Mucosa of rectum (tissue), 2 donors: Measurements from ENCODE around the gene GGCX.
"Not testable (repeated sequence)": the region's sequence is repeated elsewhere in the genome, so short reads cannot be mapped to it uniquely, and the experiment has no call there.

Experiments
- H3K27ac ChIP-seq, 2 donors: one replicate each; pipeline ENCODE4 v1.7.0; 2013; ENCODE audit warnings: inconsistent platforms in 2 of 2, low read depth in 2 of 2, low read length in 2 of 2
- H3K27me3 ChIP-seq, 2 donors: one replicate each; pipeline ENCODE4 v1.7.0; 2013; ENCODE audit warnings: low read length in 2 of 2; ENCODE audit not compliant: control insufficient read depth in 2 of 2, insufficient read depth in 2 of 2
- H3K36me3 ChIP-seq, 2 donors: one replicate each; pipeline ENCODE4 v1.7.0; 2013; ENCODE audit warnings: low read length in 2 of 2; ENCODE audit not compliant: control insufficient read depth in 2 of 2, insufficient read depth in 2 of 2
- H3K4me1 ChIP-seq, 2 donors: one replicate each; pipeline ENCODE4 v1.7.0; 2013; ENCODE audit warnings: low read length in 2 of 2, mild to moderate bottlenecking in 1 of 2; ENCODE audit not compliant: control insufficient read depth in 2 of 2, insufficient read depth in 2 of 2
- H3K4me3 ChIP-seq, 2 donors: one replicate each; pipeline ENCODE4 v1.7.0; 2013; ENCODE audit warnings: low read length in 2 of 2
- H3K9ac ChIP-seq, 2 donors: one replicate each; pipeline ENCODE4 v1.7.0; 2013; ENCODE audit warnings: low read length in 2 of 2, low read depth in 1 of 2, mild to moderate bottlenecking in 1 of 2
- H3K9me3 ChIP-seq, 2 donors: one replicate each; pipeline ENCODE4 v1.7.0; 2013; ENCODE audit warnings: low read length in 2 of 2; ENCODE audit not compliant: control insufficient read depth in 2 of 2
- donor health status: healthy.
- donor health status: Normal muscosa, but diverticular disease.

GGCX gene

DNA sequence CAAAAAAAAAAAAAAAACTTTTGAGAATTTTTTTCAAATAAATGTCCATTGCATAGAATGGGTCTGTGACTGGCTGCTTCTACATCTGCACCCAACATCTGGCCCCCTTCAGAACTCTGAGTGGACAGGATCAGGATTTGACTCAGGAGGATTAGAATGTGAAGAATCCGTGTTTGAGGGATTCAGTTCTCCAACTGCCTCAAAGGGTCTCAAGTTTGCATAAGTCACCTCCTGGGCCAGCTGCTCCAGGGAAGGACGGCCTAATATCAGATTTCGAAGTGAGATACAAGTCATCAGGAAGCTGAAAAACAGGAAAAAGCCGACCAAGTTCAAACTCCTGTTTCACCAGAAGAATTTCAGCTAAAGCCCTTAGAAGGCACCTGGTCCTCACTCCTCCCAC, 11.5 kb downstream of the GGCX start:
- Histone ChIP-seq H3K27me3 (no peaks in the 10 kb centered on the region), H3K4me3 (no peak overlapping the region), H3K36me3 (peaks cover 44 to 69% of the 10 kb centered on the region in 2 donors), H3K27ac (peak overlapping the region; percentile 18 to 20), H3K4me1 (no peaks in the 10 kb centered on the region), H3K9ac (no peak overlapping the region), H3K9me3 (no peaks in the 10 kb centered on the region)

DNA sequence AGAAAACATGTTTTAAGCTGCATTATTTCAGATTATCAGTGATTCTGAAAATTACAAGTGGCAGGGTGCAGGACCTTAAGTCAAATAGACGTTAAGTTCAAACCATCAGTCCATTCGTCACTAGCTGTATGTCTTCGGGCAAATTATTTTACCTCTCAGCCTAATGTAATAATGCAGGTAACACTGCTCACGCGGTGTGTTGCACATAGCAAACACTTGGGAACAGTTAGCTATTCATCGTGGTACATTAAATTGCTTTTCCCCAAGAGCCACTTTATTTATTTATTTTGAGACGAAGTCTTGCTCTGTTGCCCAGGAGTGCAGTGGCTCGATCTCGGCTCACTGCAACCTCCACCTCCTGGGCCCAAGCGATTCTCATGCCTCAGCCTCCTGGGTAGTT, 12.2 kb downstream of the GGCX start:
- Histone ChIP-seq H3K36me3 (peaks cover 39 to 68% of the 10 kb centered on the region in 2 donors), H3K9me3 (no peaks in the 10 kb centered on the region), H3K27me3 (no peaks in the 10 kb centered on the region), H3K27ac (no peak overlapping the region), H3K4me1 (no peaks in the 10 kb centered on the region), H3K4me3 (no peak overlapping the region), H3K9ac (no peak overlapping the region)

DNA sequence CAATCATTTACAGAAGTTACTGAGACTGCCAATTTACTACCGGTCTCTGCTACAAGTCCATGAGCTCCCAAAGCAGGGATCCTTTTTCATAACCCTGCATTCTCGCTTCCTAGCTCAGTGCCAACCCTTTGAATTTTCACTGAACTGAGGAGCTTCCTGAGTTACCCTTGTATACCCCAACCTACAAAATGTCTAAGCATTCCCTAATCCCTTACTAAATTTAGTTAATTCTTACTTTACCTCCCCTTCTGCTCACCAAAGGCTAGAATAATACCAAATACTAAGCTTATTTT, 12.7 kb downstream of the GGCX start:
- no peaks in the 10 kb centered on the region for H3K9me3 ChIP-seq
- no peak overlapping the region for H3K4me3 ChIP-seq
- peaks cover 40 to 68% of the 10 kb centered on the region in 2 donors for H3K36me3 ChIP-seq
- H3K27me3 ChIP-seq, result no peaks in the 10 kb centered on the region
- H3K9ac ChIP-seq, result no peak overlapping the region
- no peak overlapping the region for H3K27ac ChIP-seq
- peaks cover 0 to 2% of the 10 kb centered on the region in 2 donors for H3K4me1 ChIP-seq

DNA sequence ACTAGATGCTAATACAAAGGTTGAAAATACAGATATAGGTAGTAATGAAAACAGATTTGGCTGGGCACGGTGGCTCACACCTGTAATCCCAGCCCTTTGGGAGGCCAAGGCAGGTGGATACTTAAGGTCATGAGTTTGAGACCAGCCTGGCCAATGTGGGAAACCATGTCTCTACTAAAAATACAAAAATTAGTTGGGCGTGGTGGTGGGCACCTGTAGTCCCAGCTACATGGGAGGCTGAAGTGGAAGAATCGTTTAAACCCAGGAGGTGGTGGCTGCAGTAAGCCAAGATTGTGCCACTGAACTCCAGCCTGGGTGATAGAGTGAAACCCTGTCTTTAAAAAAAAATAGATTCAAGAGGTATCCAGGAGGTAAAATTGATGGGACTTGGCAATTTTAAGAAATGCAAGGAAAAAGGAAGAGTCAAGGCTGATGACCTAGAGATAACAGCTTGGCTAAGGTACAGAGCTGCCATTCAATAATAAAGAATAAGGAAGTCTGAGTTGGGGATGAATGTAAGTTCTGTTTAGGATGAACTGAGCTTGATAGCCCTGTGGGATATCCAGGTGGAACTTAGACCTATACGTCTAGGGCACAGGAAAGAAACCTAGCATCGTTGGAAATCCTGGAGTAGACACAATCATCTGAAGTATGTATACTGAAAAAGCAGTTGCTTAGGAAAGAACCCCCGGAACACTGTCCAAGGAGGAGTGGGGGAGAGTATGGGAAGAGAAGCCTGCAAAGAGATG, 13.3 kb downstream of the GGCX start:
- Histone ChIP-seq H3K36me3 (peaks cover 43 to 69% of the 10 kb centered on the region in 2 donors), H3K27ac (no peak overlapping the region)

DNA sequence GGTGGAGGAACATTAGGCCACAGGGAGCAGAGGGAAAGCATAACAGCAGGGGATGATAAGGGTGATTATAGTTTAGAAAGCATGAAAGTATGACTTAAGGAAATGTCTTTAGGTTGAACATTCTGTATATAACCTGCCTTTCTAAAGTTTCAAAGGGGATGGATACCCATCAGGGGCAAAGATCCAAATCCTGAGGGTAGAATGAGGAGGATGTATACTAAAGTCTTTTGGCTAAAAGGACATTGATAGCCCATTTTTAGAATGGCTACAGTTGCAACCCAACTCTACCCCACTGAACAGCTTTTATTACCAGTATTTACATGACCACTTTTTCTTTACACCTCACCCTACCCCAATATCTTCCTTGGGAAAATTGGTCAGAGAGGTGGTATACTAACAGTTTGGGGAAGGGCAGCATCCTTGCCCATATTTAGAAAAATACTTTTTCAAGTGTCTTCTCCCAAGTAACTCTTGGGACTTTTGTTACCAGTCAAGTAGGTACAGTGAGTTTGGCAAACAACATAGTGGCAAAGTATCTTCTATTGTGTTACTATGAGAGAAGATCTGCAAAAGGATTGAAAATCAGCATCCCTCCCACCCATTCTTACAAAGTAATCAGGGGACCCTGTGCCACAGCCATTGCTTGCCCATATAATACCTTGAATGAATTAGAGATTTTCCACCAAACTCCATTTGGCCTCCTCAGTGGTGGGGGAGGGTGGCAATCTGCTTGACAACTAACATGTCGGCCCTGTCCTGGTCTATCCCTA, 14.0 kb downstream of the GGCX start:
- peaks cover 43 to 69% of the 10 kb centered on the region in 2 donors for H3K36me3 ChIP-seq
- H3K27me3 ChIP-seq, result no peaks in the 10 kb centered on the region
- no peaks in the 10 kb centered on the region for H3K9me3 ChIP-seq
- H3K9ac ChIP-seq, result no peak overlapping the region
- H3K4me3 ChIP-seq, result no peak overlapping the region
- H3K27ac ChIP-seq, result no peak overlapping the region
- peaks cover 3 to 6% of the 10 kb centered on the region in 2 donors for H3K4me1 ChIP-seq

More for the DNA sequence above, 13.3 kb downstream of the GGCX start:
- H3K9me3 ChIP-seq, result no peaks in the 10 kb centered on the region
- H3K4me3 ChIP-seq, result no peak overlapping the region
- H3K4me1 ChIP-seq, result peaks cover 0 to 3% of the 10 kb centered on the region in 2 donors
- no peaks in the 10 kb centered on the region for H3K27me3 ChIP-seq
- H3K9ac ChIP-seq, result no peak overlapping the region

DNA sequence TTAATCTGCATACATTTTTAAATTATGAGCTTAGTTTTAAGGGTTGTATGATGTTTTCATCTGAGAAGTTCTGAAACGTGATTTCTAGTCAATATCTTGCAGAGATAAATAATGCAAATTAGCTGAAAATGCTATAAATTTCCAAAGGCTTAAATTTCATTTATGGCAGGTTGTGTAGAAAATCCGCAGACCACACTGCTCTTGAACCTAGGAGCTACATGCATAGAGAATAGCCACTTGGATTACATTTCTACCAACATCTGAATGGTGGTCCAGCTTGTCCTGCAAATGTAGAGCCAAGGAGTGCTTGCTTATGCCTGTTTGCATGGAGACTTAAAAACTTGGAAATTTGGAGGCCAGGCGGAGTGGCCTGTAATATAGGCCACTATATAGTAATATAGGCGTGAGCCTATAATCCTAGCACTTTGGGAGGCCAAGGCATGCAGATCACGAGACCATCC, 15.5 kb downstream of the GGCX start:
- Histone ChIP-seq H3K27ac (no peak overlapping the region), H3K4me3 (no peak overlapping the region), H3K9ac (no peak overlapping the region), H3K36me3 (peaks cover 43 to 69% of the 10 kb centered on the region in 2 donors), H3K9me3 (no peaks in the 10 kb centered on the region), H3K27me3 (no peaks in the 10 kb centered on the region), H3K4me1 (peaks cover 14 to 20% of the 10 kb centered on the region in 2 donors)

DNA sequence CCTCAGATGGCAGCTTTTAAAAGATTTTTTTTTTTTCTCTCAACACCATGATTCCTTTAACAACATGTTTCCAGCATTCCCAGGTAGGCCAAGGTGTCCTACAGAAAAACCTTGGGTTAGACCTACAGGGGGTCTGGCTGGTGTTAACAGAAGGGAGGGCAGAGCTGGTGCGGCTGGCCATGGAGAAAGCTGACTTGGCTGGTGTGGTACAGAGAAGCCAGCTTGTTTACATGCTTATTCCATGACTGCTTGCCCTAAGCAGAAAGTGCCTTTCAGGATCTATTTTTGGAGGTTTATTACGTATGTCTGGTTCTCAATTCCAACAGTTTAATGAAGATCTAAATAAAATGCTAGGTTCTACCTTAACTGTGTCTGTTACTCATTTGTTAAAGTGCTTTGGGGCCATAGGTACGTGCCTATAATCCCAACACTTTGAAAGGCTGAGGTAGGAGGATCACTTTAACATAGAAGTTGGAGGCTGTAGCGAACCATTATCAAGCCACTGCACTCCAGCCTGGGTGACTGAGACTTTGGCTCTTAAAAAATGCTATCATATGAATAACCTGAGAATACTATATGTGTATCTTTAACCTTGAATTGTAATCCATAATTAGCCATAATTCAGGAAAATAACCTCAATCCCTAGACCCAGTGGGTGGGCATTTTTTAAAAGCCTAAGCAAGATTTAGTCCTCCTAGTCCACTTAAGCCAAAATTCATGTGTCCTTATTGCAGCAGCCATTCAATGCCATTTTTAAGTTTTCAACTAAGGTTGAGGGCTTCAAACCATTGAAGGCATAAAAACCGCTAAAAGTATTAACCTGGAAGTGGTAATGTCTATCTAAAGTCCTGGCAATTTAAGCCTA, 16.1 kb downstream of the GGCX start:
- not testable (repeated sequence) for H3K9me3 ChIP-seq, H3K4me3 ChIP-seq, H3K27me3 ChIP-seq, H3K9ac ChIP-seq, H3K27ac ChIP-seq
- Histone ChIP-seq H3K36me3 (peaks cover 42 to 62% of the 10 kb centered on the region in 2 donors), H3K4me1 (peaks cover 18 to 26% of the 10 kb centered on the region in 2 donors)

DNA sequence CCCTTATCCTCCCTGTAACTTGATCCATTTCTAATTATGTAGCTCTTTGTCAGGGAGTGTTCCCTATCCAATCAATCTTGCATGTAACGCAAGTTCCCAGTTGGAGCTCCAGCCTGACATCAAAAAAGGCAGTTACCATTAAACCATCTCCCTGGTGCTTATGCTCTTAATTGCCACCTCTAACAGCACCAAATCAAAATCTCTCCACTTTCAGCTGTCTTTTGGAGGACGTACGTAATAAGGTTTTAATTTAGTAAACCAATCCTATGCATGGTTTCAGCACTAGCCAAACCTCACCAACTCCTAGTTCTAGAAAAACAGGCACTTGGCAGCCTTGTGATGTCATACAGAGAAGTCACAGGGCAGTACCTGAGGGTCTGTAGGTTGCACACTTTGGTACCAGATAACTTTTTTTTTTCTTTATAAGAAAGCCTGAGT, 17.0 kb downstream of the GGCX start:
- not testable (repeated sequence) for H3K27me3 ChIP-seq, H3K27ac ChIP-seq, H3K9ac ChIP-seq, H3K4me3 ChIP-seq, H3K9me3 ChIP-seq
- Histone ChIP-seq H3K36me3 (peaks cover 42 to 57% of the 10 kb centered on the region in 2 donors), H3K4me1 (peaks cover 18 to 27% of the 10 kb centered on the region in 2 donors)

DNA sequence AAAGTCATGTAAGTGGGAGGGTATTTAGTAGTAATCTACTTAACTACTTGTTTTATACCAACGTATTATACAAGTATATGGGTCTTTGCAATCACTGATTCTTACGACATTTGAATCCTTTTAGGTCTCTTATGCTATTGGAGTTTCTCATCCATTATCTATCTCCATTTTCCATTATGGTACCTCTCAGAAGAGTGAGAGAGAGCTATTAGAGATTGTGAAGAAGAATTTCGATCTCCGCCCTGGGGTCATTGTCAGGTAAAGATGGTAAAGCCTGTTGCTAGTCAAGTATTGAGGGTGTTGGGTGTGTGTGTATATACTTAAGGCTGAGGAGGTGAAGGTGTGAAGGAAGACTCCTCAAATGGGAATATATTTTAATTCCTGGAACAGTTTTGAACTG, 18.5 kb downstream of the GGCX start:
- H3K9ac ChIP-seq, result no peak overlapping the region
- H3K27me3 ChIP-seq, result no peaks in the 10 kb centered on the region
- peaks cover 18 to 27% of the 10 kb centered on the region in 2 donors for H3K4me1 ChIP-seq
- H3K9me3 ChIP-seq, result no peaks in the 10 kb centered on the region
- peaks cover 41 to 57% of the 10 kb centered on the region in 2 donors for H3K36me3 ChIP-seq
- H3K4me3 ChIP-seq, result no peak overlapping the region
- H3K27ac ChIP-seq, result no peak overlapping the region
